Endothelial cell of umbilical vein (primary cell): ENCODE data around the gene KYAT1. TPM values are rescaled to one million over a fixed set of nuclear protein-coding genes. Genes with fewer than 3 reads are reported as not detected.

Experiments used
- BruUV-seq: library from RNA; stranded (reverse); fragments of 400-500 nt; replicated peaks from 2 replicates; lab custom pipeline; 2021; lab: Mats Ljungman, UMichigan
- CTCF ChIA-PET: fragments of 300-600, 350-600 bp; sonication (Branson Sonifier 250); formaldehyde crosslinking; loops from one replicate; lab custom pipeline; 2021; ENCODE audit warnings: antibody characterized with exemption, inconsistent platforms; lab: Charles Lee
- POLR2A ChIA-PET: fragments of 300-600, 350-600 bp; sonication (Branson Sonifier 250); formaldehyde crosslinking; loops from one replicate; lab custom pipeline; 2021; ENCODE audit warnings: antibody characterized with exemption, inconsistent platforms; lab: Charles Lee
- DNase-seq: peaks from one replicate; pipeline ENCODE4 v3.0.0-alpha.2; 2011; ENCODE audit warnings: low read depth, low spot score
- FAIRE-seq: peaks from 2 replicates; lab custom pipeline; 2011; peaks lifted over from hg19 to GRCh38; lab: Jason Lieb, UNC
- H2AFZ ChIP-seq: 2 replicates; pipeline ENCODE4 v1.6.0; 2012; ENCODE audit warnings: low read depth, low read length, control low read depth, inconsistent platforms
- H3K27ac ChIP-seq: 2 replicates; pipeline ENCODE4 v1.5.1; 2011; ENCODE audit warnings: low read depth, mild to moderate bottlenecking, control low read depth, low read length, moderate library complexity; ENCODE audit not compliant: insufficient read depth
- H3K27me3 ChIP-seq, 2 experiments: 2 replicates each; pipeline versions ENCODE4 v1.6.0 to v1.6.1; 2011; ENCODE audit warnings: low read length in 2 of 2, mixed read lengths in 1 of 2; ENCODE audit not compliant: control insufficient read depth in 2 of 2, insufficient read depth in 2 of 2
- H3K36me3 ChIP-seq, 2 experiments: 2 replicates in 1 of 2; 3 replicates in 1 of 2; pipeline ENCODE4 v1.5.1; 2011; ENCODE audit warnings: low read length in 2 of 2, mild to moderate bottlenecking in 1 of 2, moderate library complexity in 1 of 2; ENCODE audit not compliant: control insufficient read depth in 2 of 2, insufficient read depth in 2 of 2; ENCODE audit errors: extremely low read depth in 1 of 2
- H3K4me1 ChIP-seq: 3 replicates; pipeline ENCODE4 v1.5.1; 2011; ENCODE audit warnings: mild to moderate bottlenecking, low read length; ENCODE audit not compliant: control insufficient read depth, insufficient read depth; ENCODE audit errors: extremely low read depth
- H3K4me2 ChIP-seq: 2 replicates; pipeline ENCODE4 v1.6.1; 2011; ENCODE audit warnings: low read length, control low read depth, mixed read lengths; ENCODE audit not compliant: insufficient read depth
- H3K4me3 ChIP-seq, 3 experiments: fragments of 200-600 bp in 1 of 3; sonication (generic), shearing (Covaris generic) in 1 of 3; replicated peaks in 1 of 3; 2 replicates each; pipeline ENCODE4 v1.5.1; 2011 to 2016; ENCODE audit warnings: control low read depth in 3 of 3, low read length in 3 of 3, mild to moderate bottlenecking in 2 of 3, inconsistent platforms in 1 of 3, low read depth in 1 of 3, moderate library complexity in 1 of 3; ENCODE audit not compliant: insufficient read depth in 1 of 3
- H3K79me2 ChIP-seq: 2 replicates; pipeline ENCODE4 v1.6.0; 2012; ENCODE audit warnings: low read length, inconsistent platforms; ENCODE audit not compliant: control insufficient read depth, insufficient read depth
- H3K9ac ChIP-seq: replicated peaks from 2 replicates; pipeline ENCODE3; 2011; ENCODE audit warnings: low read length, control low read depth; ENCODE audit not compliant: insufficient read depth; ENCODE audit errors: extremely low read depth
- H3K9me1 ChIP-seq: replicated peaks from 3 replicates; pipeline ENCODE4 v1.6.0; 2011; ENCODE audit warnings: mild to moderate bottlenecking, low read length; ENCODE audit not compliant: control insufficient read depth, insufficient read depth; ENCODE audit errors: extremely low read depth
- H3K9me3 ChIP-seq: replicated peaks from 2 replicates; pipeline ENCODE4 v1.5.1; 2012; ENCODE audit warnings: low read length, inconsistent platforms; ENCODE audit not compliant: control insufficient read depth, insufficient read depth
- H4K20me1 ChIP-seq: replicated peaks from 2 replicates; pipeline ENCODE3; 2011; ENCODE audit warnings: mild to moderate bottlenecking, low read length; ENCODE audit not compliant: control insufficient read depth, insufficient read depth; ENCODE audit errors: extremely low read depth
- CTCF ChIP-seq, 2 donors: IDR thresholded peaks; 1 replicate in 1 of 2; 2 replicates in 1 of 2; pipeline ENCODE4 v1.5.1; 2011; ENCODE audit warnings: low read length in 2 of 2, mild to moderate bottlenecking in 2 of 2, moderate library complexity in 2 of 2, control low read depth in 1 of 2, inconsistent platforms in 1 of 2, low read depth in 1 of 2; ENCODE audit not compliant: insufficient read depth in 1 of 2; ENCODE audit errors: extremely low read depth in 1 of 2
- EZH2 ChIP-seq: IDR thresholded peaks from 2 replicates; pipeline ENCODE4 v1.6.1; 2012; ENCODE audit warnings: borderline replicate concordance, low read depth, mild to moderate bottlenecking, moderate library complexity, low read length, inconsistent platforms; ENCODE audit not compliant: severe bottlenecking
- FOS ChIP-seq: IDR thresholded peaks from 2 replicates; pipeline ENCODE4 v1.6.1; 2011; ENCODE audit warnings: mild to moderate bottlenecking, low read length, moderate library complexity, borderline replicate concordance; ENCODE audit not compliant: insufficient read depth
- GATA2 ChIP-seq: IDR thresholded peaks from 2 replicates; pipeline ENCODE4 v1.7.0; 2011; ENCODE audit warnings: low read depth, mild to moderate bottlenecking, moderate library complexity, mixed read lengths, low read length; ENCODE audit not compliant: insufficient read length, insufficient read depth
- JUN ChIP-seq: IDR thresholded peaks from 2 replicates; pipeline ENCODE4 v1.6.1; 2011; ENCODE audit warnings: borderline replicate concordance, low read depth; ENCODE audit not compliant: insufficient read length, insufficient read depth
- MYC ChIP-seq: IDR thresholded peaks from one replicate; pipeline ENCODE4 v1.6.1; 2011; ENCODE audit warnings: mild to moderate bottlenecking, low read depth, low read length
- POLR2A ChIP-seq: IDR thresholded peaks from 2 replicates; pipeline ENCODE4 v1.6.1; 2012; ENCODE audit warnings: low read depth, mild to moderate bottlenecking, control low read depth, low read length
- POLR2AphosphoS5 ChIP-seq: IDR thresholded peaks from 2 replicates; pipeline ENCODE4 v1.6.1; 2012; ENCODE audit warnings: low read depth, mild to moderate bottlenecking, control low read depth, low read length, moderate library complexity; ENCODE audit not compliant: insufficient read depth
- dilution Hi-C: fragments of 300-500 bp; cut with MboI; formaldehyde crosslinking; loops from one replicate; pipeline ENCODE4 v1.15.0; 2019; ENCODE audit warnings: low sequenced_read_pairs; ENCODE audit not compliant: extremely low pct_ligation_motif_present
- intact Hi-C: fragments of 100-400 bp; cut with micrococcal nuclease; formaldehyde crosslinking; loops from one replicate; pipeline ENCODE4 v1.10.0; 2022
- polyA plus RNA-seq, 4 experiments: library from polyadenylated mRNA; depleted of rRNA in 3 of 4; stranded (reverse) in 3 of 4; unstranded in 1 of 4; fragments of >200 nt; gene quantifications; 2 replicates each; pipeline versions ENCODE4 v1.2.1 to v1.2.3, GENCODE V29; 2011 to 2012; ENCODE audit warnings: missing spikeins in 1 of 4
- total RNA-seq: library from RNA; stranded (reverse); gene quantifications from 2 replicates; pipeline ENCODE4 v1.2.3, GENCODE V29; 2021
- TF ChIP-seq, protein P1 (sequence below): IDR thresholded peaks from 2 replicates; pipeline ENCODE4 v1.6.1; 2011; ENCODE audit not compliant: insufficient read depth, insufficient read length

Gene KYAT1
- total and polyA plus RNA-seq, 2 donors (not counting 3 experiments of a cell fraction or from before 2014, with no cell fraction given): 7.2 to 9.6 TPM

DNA sequence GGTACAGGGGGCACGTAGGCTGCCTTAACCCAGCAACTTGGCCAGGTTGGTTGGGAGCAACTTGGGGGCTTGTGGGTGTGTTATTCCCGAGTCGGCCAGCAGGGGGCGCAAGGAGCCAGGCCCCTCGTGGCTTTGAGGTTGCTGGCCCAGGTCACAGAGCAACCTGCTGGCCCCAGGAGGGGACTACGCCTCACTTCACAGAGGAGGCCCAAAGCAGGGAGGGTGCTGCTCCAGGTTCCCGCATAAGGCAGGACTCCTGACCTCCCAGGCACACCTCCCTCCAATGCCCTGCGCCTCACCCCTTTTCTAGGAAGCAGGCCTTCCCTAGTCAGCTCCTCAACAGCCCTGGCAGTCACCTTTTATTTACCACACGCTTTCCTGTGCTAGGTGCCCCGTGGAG is 18.1 kb downstream of the KYAT1 start:
- Histone ChIP-seq H3K36me3 (no peaks in the 10 kb centered on the region), H3K27me3 (no peaks in the 10 kb centered on the region), H3K4me1 (no peaks in the 10 kb centered on the region), H3K9ac (no peak overlapping the region), H3K9me1 (no peaks in the 10 kb centered on the region), H4K20me1 (no peaks in the 10 kb centered on the region), H3K4me3 (no peak overlapping the region), H3K79me2 (no peaks in the 10 kb centered on the region), H2AFZ (no peak overlapping the region), H3K9me3 (no peaks in the 10 kb centered on the region), H3K4me2 (no peak overlapping the region), H3K27ac (no peak overlapping the region)
- ChIA-PET CTCF (interaction anchor here (0.6 to 8.9 kb wide), 17 partner anchors 11 to 293 kb away, joined by 3 to 146 read pairs (median 3); partner anchors contain the start of genes ENDOG, PHYHD1 and SH3GLB2), POLR2A (interaction anchor here (0.6 kb wide), 1 partner anchor 63 kb away, joined by 3 read pairs; no protein-coding TSS in a partner anchor)
- intact Hi-C loops (loop anchor here (1.0 to 5.0 kb wide), 3 partner anchors 19 to 144 kb away; partner anchors contain the start of gene LRRC8A), dilution Hi-C loops (no loop called here)
- peak; percentile 85 for FAIRE-seq
- no TSS peak for BruUV-seq
- TF ChIP-seq CTCF (IDR thresholded peaks at IDR 0.05; ENCODE audit: extremely low read depth in 1 of 2, insufficient read depth in 1 of 2, low read depth in 1 of 2, low read length in 2 of 2): peak; percentile 73 to 97
- TF ChIP-seq POLR2AphosphoS5: no peak
- DNase-seq: peak; percentile 69

DNA sequence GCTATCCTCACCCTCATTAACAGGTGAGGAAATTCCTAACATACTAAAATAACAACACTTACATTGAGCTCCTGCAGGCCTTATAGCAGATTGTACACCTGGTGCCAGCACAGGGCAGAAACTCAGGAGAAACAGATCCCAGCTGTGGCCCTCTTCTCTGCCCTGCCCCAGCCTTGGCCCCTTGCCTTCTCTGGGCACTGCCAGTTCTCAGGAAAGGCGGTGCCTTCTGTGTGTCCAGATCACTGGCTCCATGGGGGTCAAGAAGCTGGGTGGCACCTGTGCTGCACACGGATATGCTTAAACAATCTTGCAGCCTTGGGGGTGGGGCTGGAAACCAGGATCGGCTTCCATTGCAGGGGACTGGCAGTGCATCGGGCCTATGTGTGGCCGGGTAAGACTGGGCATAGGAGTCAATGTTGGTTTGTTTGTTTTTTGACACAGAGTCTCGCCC is 19.3 kb downstream of the KYAT1 start:
- H3K9me1 ChIP-seq: no peaks in the 10 kb centered on the region
- H3K4me2 ChIP-seq: no peak overlapping the region
- BruUV-seq: no TSS peak
- intact Hi-C loops (loop anchor here (5.0 kb wide), 1 partner anchor 145 kb away; no protein-coding TSS in a partner anchor), dilution Hi-C loops (no loop called here)
- no peak overlapping the region for H3K27ac ChIP-seq
- no peaks in the 10 kb centered on the region for H3K4me1 ChIP-seq
- no peaks in the 10 kb centered on the region for H3K27me3 ChIP-seq
- no peaks in the 10 kb centered on the region for H3K79me2 ChIP-seq
- DNase-seq: no peak
- no peak for FAIRE-seq
- H3K4me3 ChIP-seq: no peak overlapping the region
- no peak overlapping the region for H3K9ac ChIP-seq
- ChIA-PET CTCF (interaction anchor here (0.8 to 8.9 kb wide), 10 partner anchors 8 to 214 kb away, joined by 3 to 146 read pairs (median 4); no protein-coding TSS in a partner anchor), POLR2A (no interaction called here)
- no peaks in the 10 kb centered on the region for H3K36me3 ChIP-seq
- no peaks in the 10 kb centered on the region for H4K20me1 ChIP-seq
- no peaks in the 10 kb centered on the region for H3K9me3 ChIP-seq
- H2AFZ ChIP-seq: no peak overlapping the region
- no peak for TF ChIP-seq POLR2A
- TF ChIP-seq, protein P1, sequence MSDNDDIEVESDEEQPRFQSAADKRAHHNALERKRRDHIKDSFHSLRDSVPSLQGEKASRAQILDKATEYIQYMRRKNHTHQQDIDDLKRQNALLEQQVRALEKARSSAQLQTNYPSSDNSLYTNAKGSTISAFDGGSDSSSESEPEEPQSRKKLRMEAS: no peak
- TF ChIP-seq EZH2: no peak
- TF ChIP-seq POLR2AphosphoS5: no peak
- TF ChIP-seq MYC: no peak
- no peak for TF ChIP-seq JUN
- no peak for TF ChIP-seq CTCF (IDR thresholded peaks at IDR 0.05; ENCODE audit: extremely low read depth in 1 of 2, insufficient read depth in 1 of 2, low read depth in 1 of 2, low read length in 2 of 2)
- no peak for TF ChIP-seq FOS
- no peak for TF ChIP-seq GATA2
